SU-DHL-6 (cell line): ENCODE results near the gene THBS3.
"Not testable (repeated sequence)": the region's sequence is repeated elsewhere in the genome, so short reads cannot be mapped to it uniquely, and the experiment has no call there.

Experiments
- H2AFZ ChIP-seq: fragments of 200-600 bp; sonication (generic); 2 replicates; pipeline ENCODE4 v1.6.1; 2014; ENCODE audit warnings: low read depth, mild to moderate bottlenecking, moderate library complexity, mixed read lengths, antibody characterized with exemption, low read length; ENCODE audit not compliant: severe bottlenecking
- H3F3A ChIP-seq: fragments of 200-600 bp; shearing (Covaris generic); 2 replicates; pipeline ENCODE4 v1.6.0; 2016; ENCODE audit warnings: antibody characterized with exemption, mild to moderate bottlenecking; ENCODE audit not compliant: insufficient read depth
- H3K27ac ChIP-seq: fragments of 200-600 bp; sonication (generic); 2 replicates; pipeline ENCODE4 v1.5.1; 2016; ENCODE audit warnings: low read depth, mild to moderate bottlenecking, low read length, moderate library complexity, mixed read lengths
- H3K27me3 ChIP-seq: fragments of 200-600 bp; sonication (generic), shearing (Covaris generic); 2 replicates; pipeline ENCODE4 v1.6.0; 2014; ENCODE audit warnings: mild to moderate bottlenecking, low read length
- H3K36me3 ChIP-seq: fragments of 200-600 bp; sonication (generic); 2 replicates; pipeline ENCODE4 v1.6.1; 2014; ENCODE audit warnings: mild to moderate bottlenecking, low read length, mixed read lengths
- H3K4me2 ChIP-seq: fragments of 300-600, 200-600 bp; shearing (Covaris generic), sonication (generic); 2 replicates; pipeline ENCODE4 v1.6.0; 2014; ENCODE audit warnings: low read length, low read depth, mild to moderate bottlenecking; ENCODE audit not compliant: poor library complexity, severe bottlenecking
- H3K4me3 ChIP-seq: fragments of 200-600 bp; sonication (generic); 2 replicates; pipeline ENCODE4 v1.5.1; 2014; ENCODE audit warnings: antibody characterized with exemption, low read length, mild to moderate bottlenecking, mixed read lengths; ENCODE audit not compliant: insufficient read depth, poor library complexity, severe bottlenecking
- H3K79me2 ChIP-seq: fragments of 200-600 bp; sonication (generic); 2 replicates; pipeline ENCODE4 v1.6.1; 2014; ENCODE audit warnings: mild to moderate bottlenecking, low read length, moderate library complexity; ENCODE audit not compliant: insufficient read depth
- H3K9ac ChIP-seq: fragments of 200-600 bp; sonication (generic); 2 replicates; pipeline ENCODE4 v1.7.0; 2014; ENCODE audit warnings: mild to moderate bottlenecking, low read length
- H3K9me2 ChIP-seq: fragments of 200-600 bp; sonication (generic); replicated peaks from 2 replicates; pipeline ENCODE4 v1.6.1; 2014; ENCODE audit warnings: low read length; ENCODE audit not compliant: insufficient read depth
- H3K9me3 ChIP-seq: fragments of 200-600 bp; sonication (generic); 2 replicates; pipeline ENCODE4 v1.6.1; 2014; ENCODE audit warnings: low read length, mixed read lengths; ENCODE audit not compliant: insufficient read depth
- H4K20me1 ChIP-seq: fragments of 200-600 bp; sonication (generic); 2 replicates; pipeline ENCODE4 v1.6.1; 2014; ENCODE audit warnings: low read depth, mild to moderate bottlenecking, antibody characterized with exemption, low read length, moderate library complexity, mixed read lengths
- CTCF ChIP-seq: fragments of 200-600 bp; sonication (generic); IDR thresholded peaks from one replicate; pipeline ENCODE4 v1.5.1; 2017; ENCODE audit warnings: antibody characterized with exemption, mild to moderate bottlenecking, low read length, moderate library complexity; ENCODE audit not compliant: insufficient read depth, poor library complexity, severe bottlenecking
- EZH2phosphoT487 ChIP-seq: fragments of 200-600 bp; sonication (generic), shearing (Covaris generic); conservative IDR thresholded peaks from 2 replicates; pipeline ENCODE4 v1.6.1; 2018; ENCODE audit warnings: mild to moderate bottlenecking, antibody characterized with exemption, low read length, moderate library complexity, mixed read lengths

The THBS3 gene

GRCh38 chr1:155250246-155250632 is 42.5 kb upstream of the THBS3 start:
- no peaks in the 10 kb centered on the region for H4K20me1 ChIP-seq
- H3K9ac ChIP-seq: peak overlapping the region; percentile 56
- peak overlapping the region; percentile 57 for H2AFZ ChIP-seq
- peaks cover 28% of the 10 kb centered on the region; the same call in 1 of the 2 replicates for H3F3A ChIP-seq
- peak overlapping the region; percentile 72 for H3K4me2 ChIP-seq
- peak overlapping the region; percentile 85 for H3K27ac ChIP-seq
- no peaks in the 10 kb centered on the region for H3K9me2 ChIP-seq
- H3K79me2 ChIP-seq: no peaks in the 10 kb centered on the region
- TF ChIP-seq EZH2phosphoT487 (no peak), CTCF (no peak)
- peak overlapping the region; percentile 49 for H3K4me3 ChIP-seq
- no peaks in the 10 kb centered on the region for H3K27me3 ChIP-seq
- no peaks in the 10 kb centered on the region for H3K36me3 ChIP-seq
- H3K9me3 ChIP-seq: no peaks in the 10 kb centered on the region

DNA sequence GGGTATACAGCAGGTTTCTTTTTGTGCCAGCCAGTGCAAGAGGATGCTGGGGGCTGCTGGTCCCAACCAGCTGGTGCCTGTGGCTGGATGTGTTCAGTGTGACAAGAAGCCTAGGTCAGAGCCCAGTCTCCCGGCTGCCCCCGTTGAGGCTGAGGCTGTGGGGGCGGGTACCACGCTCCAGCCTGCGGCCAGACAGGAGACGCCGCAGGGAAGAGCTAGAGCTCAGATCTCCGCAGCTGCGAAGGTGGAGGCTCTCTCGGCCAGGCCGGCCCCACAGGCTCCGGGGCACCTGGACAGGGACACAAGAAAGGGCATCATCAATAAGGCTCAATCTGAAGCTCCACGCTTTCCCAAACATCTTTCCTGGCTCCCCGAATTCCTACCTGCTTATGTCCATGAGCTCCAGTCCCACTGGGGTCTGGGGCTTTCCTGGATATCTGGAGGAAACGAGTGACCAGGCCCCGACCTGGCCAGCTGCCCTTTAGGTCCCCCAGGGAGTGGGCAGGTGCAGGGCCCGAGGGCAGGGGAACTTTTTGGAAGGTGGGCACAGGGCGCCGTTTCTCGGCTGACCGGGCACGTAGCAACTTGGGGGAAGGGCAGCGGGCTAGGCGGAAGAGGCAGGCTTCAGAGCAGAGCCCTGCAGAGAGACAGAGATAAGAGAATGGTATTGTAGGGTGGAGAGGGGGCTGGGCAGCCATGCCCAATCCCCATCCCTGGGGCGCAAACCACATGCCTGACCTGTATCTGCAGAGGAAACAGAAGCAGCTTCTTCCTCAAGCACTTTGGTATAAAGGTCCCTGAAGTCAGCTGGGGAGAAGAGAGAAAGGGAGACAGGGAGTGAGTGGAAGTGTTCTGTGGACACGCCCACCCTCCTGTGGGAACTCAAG is 40.2 kb upstream of the THBS3 start:
- H4K20me1 ChIP-seq: no peaks in the 10 kb centered on the region
- no peak overlapping the region for H3K4me3 ChIP-seq
- no peaks in the 10 kb centered on the region for H3K9me3 ChIP-seq
- no peaks in the 10 kb centered on the region for H3K36me3 ChIP-seq
- no peak overlapping the region for H2AFZ ChIP-seq
- H3K9me2 ChIP-seq: no peaks in the 10 kb centered on the region
- H3K27me3 ChIP-seq: no peaks in the 10 kb centered on the region
- H3K4me2 ChIP-seq: no peak overlapping the region
- H3F3A ChIP-seq: peaks cover 28% of the 10 kb centered on the region; the same call in 1 of the 2 replicates
- peaks cover 12% of the 10 kb centered on the region; the same call in 1 of the 2 replicates for H3K79me2 ChIP-seq
- no peak for TF ChIP-seq EZH2phosphoT487
- TF ChIP-seq CTCF: no peak
- no peak overlapping the region for H3K9ac ChIP-seq
- no peak overlapping the region for H3K27ac ChIP-seq

DNA sequence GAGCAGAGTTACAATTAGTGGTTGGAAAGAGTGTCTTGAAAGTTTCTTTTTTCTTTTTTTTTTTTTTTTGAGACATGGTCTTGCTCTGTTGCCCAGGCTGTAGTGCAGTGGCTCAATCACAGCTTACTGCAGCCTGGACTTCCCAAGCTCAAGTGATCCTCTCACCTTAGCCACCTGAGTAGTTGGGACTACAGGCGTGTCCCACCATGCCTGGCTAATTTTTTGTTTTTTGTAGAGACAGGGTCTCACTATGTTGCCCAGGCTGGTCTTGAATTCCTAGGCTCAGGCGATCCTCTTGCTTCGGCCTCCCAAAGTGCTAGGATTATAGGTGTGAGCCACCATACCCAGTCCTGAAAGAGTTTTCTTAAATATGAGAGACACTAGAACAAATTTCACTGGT is 39.1 kb upstream of the THBS3 start:
- not testable (repeated sequence) for H3K36me3 ChIP-seq, H3K4me3 ChIP-seq, H3K27me3 ChIP-seq, H3K9me3 ChIP-seq, H2AFZ ChIP-seq, H3K9ac ChIP-seq, H4K20me1 ChIP-seq, H3K27ac ChIP-seq, H3K9me2 ChIP-seq, H3K4me2 ChIP-seq
- Histone ChIP-seq H3K79me2 (peaks cover 13% of the 10 kb centered on the region; the same call in 1 of the 2 replicates), H3F3A (peaks cover 33% of the 10 kb centered on the region)

DNA sequence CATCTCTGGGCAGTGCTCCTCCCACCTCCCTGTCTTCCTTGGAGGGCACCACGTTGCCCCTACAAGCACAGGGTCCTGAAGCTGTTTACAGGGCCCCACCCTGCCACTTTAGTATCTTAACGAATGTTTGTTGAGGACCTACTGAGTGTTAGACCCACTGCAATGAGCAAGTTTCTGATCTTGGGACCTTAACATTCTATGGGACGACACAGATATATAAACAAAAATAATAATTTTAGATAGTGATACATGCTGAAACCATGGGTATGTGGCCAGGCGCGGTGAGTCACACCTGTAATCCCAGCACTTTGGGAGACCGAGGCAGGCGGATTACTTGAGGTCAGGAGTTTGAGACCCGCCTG is 37.4 kb upstream of the THBS3 start:
- H2AFZ ChIP-seq: peak overlapping the region; percentile 75
- no peaks in the 10 kb centered on the region for H4K20me1 ChIP-seq
- TF ChIP-seq CTCF (no peak), EZH2phosphoT487 (no peak)
- peak overlapping the region; percentile 85 for H3K9ac ChIP-seq
- H3K9me2 ChIP-seq: no peaks in the 10 kb centered on the region
- H3K27ac ChIP-seq: peak overlapping the region; percentile 82
- peaks cover 32% of the 10 kb centered on the region for H3F3A ChIP-seq
- H3K4me2 ChIP-seq: peak overlapping the region; percentile 91
- no peaks in the 10 kb centered on the region for H3K36me3 ChIP-seq
- peak overlapping the region; percentile 51 for H3K4me3 ChIP-seq
- no peaks in the 10 kb centered on the region for H3K9me3 ChIP-seq
- peaks cover 13% of the 10 kb centered on the region; the same call in 1 of the 2 replicates for H3K79me2 ChIP-seq
- H3K27me3 ChIP-seq: no peaks in the 10 kb centered on the region
